CD4-positive, alpha-beta T cell (primary cell): ENCODE results near the gene MCC. TPM values are rescaled to one million over a fixed set of nuclear protein-coding genes. Genes with fewer than 3 reads are reported as not detected.

Experiments
- ATAC-seq: fragments of 200-7000 bp; cut with Tn5 transposase; one replicate; pipeline ENCODE4 v1.10.0; 2022; ENCODE audit warnings: mild to moderate bottlenecking; ENCODE audit not compliant: poor library complexity
- CTCF ChIA-PET: fragments of 350-600 bp; sonication (Branson Sonifier 250); formaldehyde crosslinking; loops from one replicate; lab custom pipeline; 2021; ENCODE audit warnings: antibody characterized with exemption, inconsistent platforms; lab: Charles Lee
- POLR2A ChIA-PET: fragments of 350-600 bp; sonication (Branson Sonifier 250); formaldehyde crosslinking; loops from one replicate; lab custom pipeline; 2021; ENCODE audit warnings: antibody characterized with exemption, inconsistent platforms; lab: Charles Lee
- DNase-seq, 14 experiments: peaks; one replicate each; pipeline ENCODE4 v3.0.0-alpha.2; 2013 to 2020; ENCODE audit warnings: mixed read lengths in 2 of 14
- H3K27ac ChIP-seq, 2 donors: one replicate each; pipeline versions ENCODE4 v1.5.1 to v1.7.0; 2013; ENCODE audit warnings: low read length in 2 of 2, low read depth in 1 of 2, mild to moderate bottlenecking in 1 of 2
- H3K27me3 ChIP-seq, 2 experiments: 1 replicate in 1 of 2; 2 replicates in 1 of 2; pipeline versions ENCODE4 v1.6.1 to v1.7.0; 2013; ENCODE audit warnings: low read length in 2 of 2, control low read depth in 1 of 2, mild to moderate bottlenecking in 1 of 2, moderate library complexity in 1 of 2; ENCODE audit not compliant: insufficient read depth in 2 of 2, control insufficient read depth in 1 of 2
- H3K36me3 ChIP-seq: one replicate; pipeline ENCODE4 v1.6.1; 2013; ENCODE audit warnings: low read length, control low read depth; ENCODE audit not compliant: insufficient read depth
- H3K4me1 ChIP-seq: one replicate; pipeline ENCODE4 v1.6.1; 2013; ENCODE audit warnings: low read length, control low read depth; ENCODE audit not compliant: insufficient read depth
- H3K4me3 ChIP-seq: one replicate; pipeline ENCODE4 v1.5.1; 2013; ENCODE audit warnings: mild to moderate bottlenecking, low read length, moderate library complexity
- H3K9me3 ChIP-seq, 2 experiments: 1 replicate in 1 of 2; 2 replicates in 1 of 2; pipeline versions ENCODE4 v1.6.1 to v1.7.0; 2013; ENCODE audit warnings: low read length in 2 of 2, mild to moderate bottlenecking in 2 of 2, control low read depth in 1 of 2, moderate library complexity in 1 of 2; ENCODE audit not compliant: control insufficient read depth in 1 of 2, insufficient read depth in 1 of 2
- H3K27ac Mint-ChIP-seq: one replicate; pipeline ENCODE4 v1.8.0; 2020; ENCODE audit warnings: mixed read lengths
- H3K27me3 Mint-ChIP-seq: one replicate; pipeline ENCODE4 v1.8.0; 2021; ENCODE audit warnings: mixed read lengths
- H3K36me3 Mint-ChIP-seq: one replicate; pipeline ENCODE4 v1.8.0; 2021; ENCODE audit warnings: low read depth, mixed read lengths
- H3K4me1 Mint-ChIP-seq: one replicate; pipeline ENCODE4 v1.8.0; 2021; ENCODE audit warnings: low read depth, mixed read lengths
- H3K4me3 Mint-ChIP-seq: one replicate; pipeline ENCODE4 v1.8.0; 2020; ENCODE audit warnings: mild to moderate bottlenecking, mixed read lengths
- H3K9me3 Mint-ChIP-seq: one replicate; pipeline ENCODE4 v1.8.0; 2020; ENCODE audit warnings: mixed read lengths
- CTCF ChIP-seq: fragments of 200-600 bp; IDR thresholded peaks from one replicate; pipeline ENCODE4 v1.8.0; 2022; ENCODE audit warnings: antibody characterized with exemption, mild to moderate bottlenecking
- intact Hi-C, 2 experiments: fragments of 100-400 bp; cut with DNase I in 1 of 2; cut with micrococcal nuclease in 1 of 2; formaldehyde crosslinking; loops; one replicate each; pipeline versions ENCODE4 v1.15.1 to v1.9.0; 2023 to 2025; cut with DNase I, micrococcal nuclease
- total RNA-seq, 174 experiments: library from RNA in 2 of 174; stranded (reverse) in 2 of 174; gene quantifications; one replicate each; pipeline ENCODE4 v1.2.3 and lab custom pipeline; 2021 to 2026

Gene MCC
- total RNA-seq, 2 experiments from 2014 or later: 3.2 to 3.3 TPM

- H3K9me3 ChIP-seq: no peaks in the 10 kb centered on the region
- no peak for TF ChIP-seq CTCF
- ATAC-seq (no peak), DNase-seq (no peak)
- ChIA-PET POLR2A (no interaction called here), CTCF (no interaction called here)
- no peak overlapping the region for H3K4me3 Mint-ChIP-seq
- H3K4me1 ChIP-seq: no peaks in the 10 kb centered on the region
- peaks cover 10% of the 10 kb centered on the region for H3K27me3 Mint-ChIP-seq
- H3K4me3 ChIP-seq: no peak overlapping the region
- intact Hi-C loops: no loop called here
- H3K4me1 Mint-ChIP-seq: no peaks in the 10 kb centered on the region
- no peak overlapping the region for H3K27ac ChIP-seq
- H3K27me3 ChIP-seq: no peaks in the 10 kb centered on the region
- H3K36me3 ChIP-seq: no peaks in the 10 kb centered on the region
- no peaks in the 10 kb centered on the region for H3K36me3 Mint-ChIP-seq
- H3K9me3 Mint-ChIP-seq: no peaks in the 10 kb centered on the region
- H3K27ac Mint-ChIP-seq: no peak overlapping the region
These were observed 247.1 kb downstream of the MCC start for GRCh38 chr5:113240951-113241726.

DNA sequence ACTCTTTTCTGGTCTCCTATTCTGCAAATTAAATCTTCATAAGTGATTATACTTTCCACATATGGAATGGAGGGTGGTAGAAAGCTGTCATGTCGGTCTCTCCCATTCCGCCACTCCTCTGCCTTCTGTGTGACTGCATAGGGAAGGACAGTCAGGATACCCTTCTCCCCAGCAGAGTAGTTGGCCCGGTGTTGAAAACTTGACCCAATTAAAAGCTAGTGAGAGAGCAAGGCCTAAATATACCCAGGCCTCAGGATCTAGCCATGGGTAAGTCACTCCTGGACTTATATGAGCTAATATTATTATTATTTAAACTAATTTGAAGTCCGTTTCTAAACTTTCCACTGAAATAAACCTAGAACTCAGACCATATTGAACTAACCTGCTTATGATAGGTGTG lies 248.2 kb downstream of the MCC start:
- intact Hi-C loops: no loop called here
- CTCF ChIA-PET: no interaction called here
- POLR2A ChIA-PET: no interaction called here
- ATAC-seq: no peak
- DNase-seq: no peak
- H3K36me3 Mint-ChIP-seq: no peaks in the 10 kb centered on the region
- Histone ChIP-seq H3K4me1 (no peaks in the 10 kb centered on the region), H3K27me3 (no peaks in the 10 kb centered on the region), H3K4me3 (no peak overlapping the region), H3K27ac (no peak overlapping the region), H3K9me3 (no peaks in the 10 kb centered on the region), H3K36me3 (no peaks in the 10 kb centered on the region)
- H3K27me3 Mint-ChIP-seq: peaks cover 10% of the 10 kb centered on the region
- no peaks in the 10 kb centered on the region for H3K4me1 Mint-ChIP-seq
- no peak overlapping the region for H3K4me3 Mint-ChIP-seq
- TF ChIP-seq CTCF: no peak
- H3K9me3 Mint-ChIP-seq: no peaks in the 10 kb centered on the region
- H3K27ac Mint-ChIP-seq: no peak overlapping the region

DNA sequence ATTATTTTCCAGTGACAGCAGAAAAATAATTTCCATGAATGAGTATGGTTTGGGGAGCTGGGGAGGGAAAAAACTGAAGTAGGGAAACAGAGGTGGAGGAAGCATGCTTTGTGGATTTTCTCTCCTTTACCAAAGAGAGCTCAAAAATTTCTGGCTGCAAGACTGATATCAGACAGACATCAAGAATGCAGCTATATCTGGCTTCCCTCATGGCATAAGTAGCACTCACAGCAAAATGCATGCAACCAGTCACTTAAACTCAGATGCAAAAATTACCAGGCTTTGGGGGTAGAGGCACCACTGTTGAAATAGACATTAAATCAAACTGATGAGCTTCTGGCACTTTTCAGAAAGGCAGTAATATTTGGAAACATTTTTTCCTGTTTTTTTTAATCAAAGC lies 250.4 kb downstream of the MCC start:
- TF ChIP-seq CTCF: no peak
- no peak for ATAC-seq
- Histone ChIP-seq H3K4me3 (no peak overlapping the region), H3K27me3 (no peaks in the 10 kb centered on the region), H3K9me3 (no peaks in the 10 kb centered on the region), H3K36me3 (no peaks in the 10 kb centered on the region), H3K27ac (no peak overlapping the region), H3K4me1 (no peaks in the 10 kb centered on the region)
- CTCF ChIA-PET: interaction anchor here (0.5 kb wide), 1 partner anchor 51 kb away, joined by 4 read pairs; no protein-coding TSS in a partner anchor
- POLR2A ChIA-PET: interaction anchor here (0.8 kb wide), 1 partner anchor 34 kb away, joined by 5 read pairs; no protein-coding TSS in a partner anchor
- no peak overlapping the region for H3K4me3 Mint-ChIP-seq
- H3K27me3 Mint-ChIP-seq: peaks cover 10% of the 10 kb centered on the region
- no peak for DNase-seq
- no peaks in the 10 kb centered on the region for H3K4me1 Mint-ChIP-seq
- no peak overlapping the region for H3K27ac Mint-ChIP-seq
- no peaks in the 10 kb centered on the region for H3K36me3 Mint-ChIP-seq
- no peaks in the 10 kb centered on the region for H3K9me3 Mint-ChIP-seq
- intact Hi-C loops: no loop called here
